SK-N-SH treated with all-trans-retinoic acid at 6 μM for 48 hours (cell line): ENCODE results near the gene RAD51B.

Source experiments
- ATAC-seq: fragments of 200-7000 bp; cut with Tn5 transposase; 3 replicates; pipeline ENCODE4 v1.9.1; 2020; ENCODE audit warnings: mild to moderate bottlenecking, moderate library complexity
- ARNTL ChIP-seq: fragments of 450-650 bp; formaldehyde crosslinking; IDR thresholded peaks from 2 replicates; pipeline ENCODE4 v1.5.0; 2020; ENCODE audit warnings: low read depth, mild to moderate bottlenecking, moderate library complexity, borderline replicate concordance
- BACH2 ChIP-seq: fragments of 250-450 bp; sonication (Bioruptor Pico); IDR thresholded peaks from 2 replicates; pipeline ENCODE4 v1.9.0; 2021; ENCODE audit warnings: mild to moderate bottlenecking, borderline replicate concordance
- CREB5 ChIP-seq: fragments of 250-450 bp; sonication (Bioruptor Pico); IDR thresholded peaks from 2 replicates; pipeline ENCODE4 v1.5.1; 2020; ENCODE audit warnings: low read depth, mild to moderate bottlenecking, moderate library complexity
- CSDC2 ChIP-seq: fragments of 250-450 bp; sonication (Bioruptor Pico); IDR thresholded peaks from 2 replicates; pipeline ENCODE4 v1.5.0; 2020; ENCODE audit warnings: mild to moderate bottlenecking, moderate library complexity
- ESRRG ChIP-seq: fragments of 250-450 bp; sonication (Bioruptor Pico); IDR thresholded peaks from 2 replicates; pipeline ENCODE4 v1.6.1; 2021; ENCODE audit warnings: mild to moderate bottlenecking
- GLIS3 ChIP-seq: fragments of 250-450 bp; sonication (Bioruptor Pico); IDR thresholded peaks from 2 replicates; pipeline ENCODE4 v1.5.0; 2020; ENCODE audit warnings: mild to moderate bottlenecking, moderate library complexity
- ISL1 ChIP-seq: fragments of 250-450 bp; sonication (Bioruptor Pico); IDR thresholded peaks from 2 replicates; pipeline ENCODE4 v2.1.2; 2022; ENCODE audit warnings: mild to moderate bottlenecking, moderate library complexity
- OSR1 ChIP-seq: fragments of 250-450 bp; sonication (Bioruptor Pico); IDR thresholded peaks from 2 replicates; pipeline ENCODE4 v1.8.0; 2022; ENCODE audit warnings: moderate library complexity, mild to moderate bottlenecking, inconsistent platforms
- PATZ1 ChIP-seq: fragments of 250-450 bp; sonication (Bioruptor Pico); IDR thresholded peaks from 2 replicates; pipeline ENCODE4 v1.8.0; 2020; ENCODE audit warnings: mild to moderate bottlenecking, moderate library complexity, borderline replicate concordance
- POU6F1 ChIP-seq: fragments of 250-450 bp; sonication (Bioruptor Pico); IDR thresholded peaks from 2 replicates; pipeline ENCODE4 v1.8.0; 2021; ENCODE audit warnings: low read depth, mild to moderate bottlenecking, moderate library complexity, borderline replicate concordance
- PPARA ChIP-seq: fragments of 250-450 bp; sonication (Bioruptor Pico); IDR thresholded peaks from 2 replicates; pipeline ENCODE4 v1.5.0; 2020; ENCODE audit warnings: mild to moderate bottlenecking, borderline replicate concordance
- SNAI2 ChIP-seq: fragments of 250-450 bp; sonication (Bioruptor Pico); IDR thresholded peaks from 2 replicates; pipeline ENCODE4 v1.5.0; 2020; ENCODE audit warnings: mild to moderate bottlenecking, moderate library complexity
- TCF4 ChIP-seq: fragments of 250-450 bp; sonication (Bioruptor Pico); IDR thresholded peaks from 2 replicates; pipeline ENCODE4 v1.8.0; 2021; ENCODE audit warnings: mild to moderate bottlenecking, moderate library complexity, borderline replicate concordance
- TOX ChIP-seq: fragments of 250-450 bp; sonication (Bioruptor Pico); IDR thresholded peaks from 2 replicates; pipeline ENCODE4 v1.8.0; 2021; ENCODE audit warnings: mild to moderate bottlenecking, moderate library complexity, borderline replicate concordance
- TSHZ2 ChIP-seq: fragments of 250-450 bp; sonication (Bioruptor Pico); IDR thresholded peaks from 2 replicates; pipeline ENCODE4 v1.5.0; 2020; ENCODE audit warnings: mild to moderate bottlenecking, moderate library complexity
- ZC3H10 ChIP-seq: fragments of 250-450 bp; sonication (Bioruptor Pico); IDR thresholded peaks from 2 replicates; pipeline ENCODE4 v1.5.1; 2021; ENCODE audit warnings: mild to moderate bottlenecking, moderate library complexity
- ZFP3 ChIP-seq: fragments of 250-450 bp; sonication (Bioruptor Pico); IDR thresholded peaks from 2 replicates; pipeline ENCODE4 v1.5.0; 2020; ENCODE audit warnings: mild to moderate bottlenecking, moderate library complexity
- ZFP30 ChIP-seq: fragments of 450-650 bp; formaldehyde crosslinking; IDR thresholded peaks from 2 replicates; pipeline ENCODE4 v1.5.0; 2022; ENCODE audit warnings: mild to moderate bottlenecking, moderate library complexity
- ZNF8 ChIP-seq: fragments of 450-650 bp; formaldehyde crosslinking; IDR thresholded peaks from 2 replicates; pipeline ENCODE4 v1.5.0; 2020; ENCODE audit warnings: mild to moderate bottlenecking, moderate library complexity

RAD51B gene

GRCh38 chr14:68248481-68249255, 429.1 kb downstream of the RAD51B start:
- ATAC-seq = peak; percentile 62
- TF ChIP-seq CSDC2 (CRISPR knock-in tag) (no peak), TSHZ2 (no peak), POU6F1 (CRISPR knock-in tag) (no peak), BACH2 (CRISPR knock-in tag) (no peak), ZNF8 (CRISPR knock-in tag) (no peak), ZFP30 (CRISPR knock-in tag) (no peak), TOX (no peak), SNAI2 (CRISPR knock-in tag) (no peak), TCF4 (CRISPR knock-in tag) (no peak), ARNTL (no peak), PPARA (no peak), PATZ1 (no peak), ISL1 (no peak), ZFP3 (no peak), CREB5 (no peak), OSR1 (CRISPR knock-in tag) (no peak), ZC3H10 (CRISPR knock-in tag) (no peak), GLIS3 (CRISPR knock-in tag) (no peak)
- TF ChIP-seq, all 23 proteins: peak for 0

GRCh38 chr14:68249661-68250451, 430.3 kb downstream of the RAD51B start:
- peak; percentile 63 for ATAC-seq

More at GRCh38 chr14:68249661-68250451, 430.3 kb downstream of the RAD51B start:
- TF ChIP-seq TSHZ2 (no peak), ESRRG (no peak), ZFP30 (CRISPR knock-in tag) (no peak), ARNTL (no peak), ZNF8 (CRISPR knock-in tag) (no peak), PATZ1 (no peak), TOX (no peak)
